Measurements from ENCODE around the gene HBM.

DNA sequence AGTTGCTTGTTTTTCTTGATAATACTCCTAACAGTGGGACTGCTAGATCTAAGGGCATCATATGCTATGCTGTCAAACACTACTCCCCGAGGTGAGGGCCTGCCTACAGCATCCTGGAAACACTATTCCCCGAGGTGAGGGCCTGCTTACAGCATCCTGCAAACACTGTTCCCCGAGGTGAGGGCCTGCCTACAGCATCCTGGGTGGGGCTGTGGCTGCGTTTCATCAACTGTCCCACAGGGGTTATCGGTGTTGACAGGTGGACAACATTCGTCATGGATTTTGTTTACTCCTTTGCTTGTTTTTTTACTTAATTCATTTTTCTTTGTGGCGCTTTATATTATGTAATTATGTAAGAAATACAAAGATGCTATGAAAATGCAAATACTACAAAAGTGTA, 49.8 kb upstream of the HBM start:
- TF ChIP-seq POLR2A (IDR thresholded peaks at IDR 0.05) (no peak), EP300 (IDR thresholded peaks at IDR 0.05) (no peak)
- TF ChIP-seq, protein P1, sequence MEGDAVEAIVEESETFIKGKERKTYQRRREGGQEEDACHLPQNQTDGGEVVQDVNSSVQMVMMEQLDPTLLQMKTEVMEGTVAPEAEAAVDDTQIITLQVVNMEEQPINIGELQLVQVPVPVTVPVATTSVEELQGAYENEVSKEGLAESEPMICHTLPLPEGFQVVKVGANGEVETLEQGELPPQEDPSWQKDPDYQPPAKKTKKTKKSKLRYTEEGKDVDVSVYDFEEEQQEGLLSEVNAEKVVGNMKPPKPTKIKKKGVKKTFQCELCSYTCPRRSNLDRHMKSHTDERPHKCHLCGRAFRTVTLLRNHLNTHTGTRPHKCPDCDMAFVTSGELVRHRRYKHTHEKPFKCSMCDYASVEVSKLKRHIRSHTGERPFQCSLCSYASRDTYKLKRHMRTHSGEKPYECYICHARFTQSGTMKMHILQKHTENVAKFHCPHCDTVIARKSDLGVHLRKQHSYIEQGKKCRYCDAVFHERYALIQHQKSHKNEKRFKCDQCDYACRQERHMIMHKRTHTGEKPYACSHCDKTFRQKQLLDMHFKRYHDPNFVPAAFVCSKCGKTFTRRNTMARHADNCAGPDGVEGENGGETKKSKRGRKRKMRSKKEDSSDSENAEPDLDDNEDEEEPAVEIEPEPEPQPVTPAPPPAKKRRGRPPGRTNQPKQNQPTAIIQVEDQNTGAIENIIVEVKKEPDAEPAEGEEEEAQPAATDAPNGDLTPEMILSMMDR (IDR thresholded peaks at IDR 0.05), result no peak

Measured in tibial nerve (tissue), 4 donors.